Coronary artery (tissue), 2 donors: ENCODE data around the gene TMC7.

Experiments
- DNase-seq: peaks from one replicate; pipeline ENCODE4 v3.0.0-alpha.2; 2017; ENCODE audit warnings: low spot score
- H3K27ac ChIP-seq, 2 donors: fragments of 200-600 bp; sonication (generic); one replicate each; pipeline ENCODE4 v1.5.1; 2016 to 2019
- H3K4me3 ChIP-seq: fragments of 200-600 bp; sonication (generic); 2 replicates; pipeline ENCODE4 v1.5.1; 2016; ENCODE audit warnings: mild to moderate bottlenecking, moderate library complexity
- TF ChIP-seq, protein P1 (sequence below): fragments of 200-600 bp; sonication (generic); IDR thresholded peaks from one replicate; pipeline ENCODE4 v1.5.1; 2019; ENCODE audit warnings: antibody characterized with exemption

Gene TMC7

GRCh38 chr16:19003935-19004334, 20.2 kb downstream of the TMC7 start:
- Histone ChIP-seq H3K4me3 (no peak overlapping the region), H3K27ac (no peak overlapping the region)
- TF ChIP-seq, protein P1, sequence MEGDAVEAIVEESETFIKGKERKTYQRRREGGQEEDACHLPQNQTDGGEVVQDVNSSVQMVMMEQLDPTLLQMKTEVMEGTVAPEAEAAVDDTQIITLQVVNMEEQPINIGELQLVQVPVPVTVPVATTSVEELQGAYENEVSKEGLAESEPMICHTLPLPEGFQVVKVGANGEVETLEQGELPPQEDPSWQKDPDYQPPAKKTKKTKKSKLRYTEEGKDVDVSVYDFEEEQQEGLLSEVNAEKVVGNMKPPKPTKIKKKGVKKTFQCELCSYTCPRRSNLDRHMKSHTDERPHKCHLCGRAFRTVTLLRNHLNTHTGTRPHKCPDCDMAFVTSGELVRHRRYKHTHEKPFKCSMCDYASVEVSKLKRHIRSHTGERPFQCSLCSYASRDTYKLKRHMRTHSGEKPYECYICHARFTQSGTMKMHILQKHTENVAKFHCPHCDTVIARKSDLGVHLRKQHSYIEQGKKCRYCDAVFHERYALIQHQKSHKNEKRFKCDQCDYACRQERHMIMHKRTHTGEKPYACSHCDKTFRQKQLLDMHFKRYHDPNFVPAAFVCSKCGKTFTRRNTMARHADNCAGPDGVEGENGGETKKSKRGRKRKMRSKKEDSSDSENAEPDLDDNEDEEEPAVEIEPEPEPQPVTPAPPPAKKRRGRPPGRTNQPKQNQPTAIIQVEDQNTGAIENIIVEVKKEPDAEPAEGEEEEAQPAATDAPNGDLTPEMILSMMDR, result no peak
- no peak for DNase-seq

DNA sequence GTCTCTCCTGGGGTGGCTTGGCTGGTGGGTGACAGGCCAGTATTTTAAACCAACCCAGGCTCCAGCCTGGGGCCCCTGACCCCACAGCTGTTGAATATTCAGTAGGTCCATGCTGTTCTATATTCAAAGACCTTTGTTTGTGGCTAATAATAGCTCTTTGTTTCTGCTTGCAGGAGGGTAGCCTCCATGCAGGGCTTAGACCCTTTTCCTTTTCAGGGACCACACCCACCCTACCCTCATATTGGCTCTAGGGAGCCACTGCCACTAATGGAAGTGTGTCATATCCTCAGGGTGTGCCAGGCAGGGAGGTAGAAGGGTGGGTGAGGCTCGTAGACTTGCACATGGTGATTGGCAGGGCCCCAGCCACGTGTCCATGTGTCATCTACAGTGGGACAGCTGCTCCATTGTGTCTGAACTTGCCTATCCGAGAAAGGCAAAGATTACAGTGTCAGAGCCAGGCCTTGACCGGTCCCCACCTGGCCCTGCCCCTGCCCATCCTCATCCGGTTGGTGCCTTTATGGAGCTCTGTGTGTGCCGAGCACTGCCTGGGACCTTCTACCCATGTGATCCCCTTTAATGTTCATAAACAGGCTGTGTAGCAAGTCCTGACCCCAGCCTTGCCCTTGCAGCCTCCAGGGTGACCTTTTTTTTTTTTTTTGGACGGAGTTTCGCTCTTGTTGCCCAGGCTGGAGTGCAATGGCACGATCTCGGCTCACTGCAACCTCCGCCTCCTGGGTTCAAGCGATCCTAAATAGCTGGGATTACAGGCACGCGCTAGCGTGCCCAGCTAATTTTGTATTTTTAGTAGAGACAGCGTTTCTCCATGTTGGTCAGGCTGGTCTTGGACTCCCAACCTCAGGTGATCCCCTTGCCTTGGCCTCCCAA, 22.1 kb downstream of the TMC7 start:
- TF ChIP-seq, protein P1, result no peak
- DNase-seq, result no peak
- Histone ChIP-seq H3K27ac (peak overlapping the region in 1 of 2 donors; percentile 48), H3K4me3 (no peak overlapping the region)

DNA sequence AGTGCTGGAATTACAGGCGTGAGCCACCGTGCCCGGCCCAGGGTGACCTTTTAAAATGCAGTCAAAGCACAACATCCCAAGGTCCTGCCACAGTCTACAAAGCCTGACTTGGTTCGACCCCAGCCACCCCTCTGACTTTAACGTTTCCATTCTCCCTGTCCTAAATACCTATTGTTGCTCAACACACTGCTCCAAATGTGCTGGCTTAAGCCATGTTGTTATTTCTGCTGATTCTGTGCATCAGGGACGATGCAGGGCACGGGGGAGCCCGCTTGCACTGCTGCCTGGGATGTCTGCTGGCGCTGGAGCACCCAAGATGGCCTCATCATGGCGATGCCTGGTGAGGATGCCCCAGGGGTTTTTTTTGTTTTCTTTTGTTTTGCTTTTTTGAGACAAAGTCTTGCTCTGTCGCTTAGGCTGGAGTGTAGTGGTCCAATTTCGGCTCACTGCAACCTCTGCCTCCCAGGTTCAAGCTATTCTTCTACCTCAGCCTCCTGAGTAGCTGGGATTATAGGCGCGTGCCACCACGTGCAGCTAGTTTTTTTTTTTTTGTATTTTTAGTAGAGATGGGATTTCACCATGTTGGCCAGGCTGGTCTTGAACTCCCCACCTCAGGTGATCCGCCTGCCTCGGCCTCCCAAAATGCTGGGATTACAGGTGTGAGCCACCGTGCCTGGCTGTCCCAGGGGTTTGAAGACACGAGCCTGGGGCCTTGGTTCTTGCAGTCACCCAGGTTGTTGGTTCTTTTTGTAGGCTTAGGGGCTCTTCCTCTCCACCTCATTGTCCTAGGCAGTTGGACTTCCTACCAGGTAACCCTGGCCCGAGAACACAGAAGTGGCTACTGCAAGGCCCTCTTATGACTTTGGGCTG, 22.9 kb downstream of the TMC7 start:
- no peak overlapping the region for H3K4me3 ChIP-seq
- no peak overlapping the region for H3K27ac ChIP-seq
- TF ChIP-seq, protein P1, result no peak
- no peak for DNase-seq

DNA sequence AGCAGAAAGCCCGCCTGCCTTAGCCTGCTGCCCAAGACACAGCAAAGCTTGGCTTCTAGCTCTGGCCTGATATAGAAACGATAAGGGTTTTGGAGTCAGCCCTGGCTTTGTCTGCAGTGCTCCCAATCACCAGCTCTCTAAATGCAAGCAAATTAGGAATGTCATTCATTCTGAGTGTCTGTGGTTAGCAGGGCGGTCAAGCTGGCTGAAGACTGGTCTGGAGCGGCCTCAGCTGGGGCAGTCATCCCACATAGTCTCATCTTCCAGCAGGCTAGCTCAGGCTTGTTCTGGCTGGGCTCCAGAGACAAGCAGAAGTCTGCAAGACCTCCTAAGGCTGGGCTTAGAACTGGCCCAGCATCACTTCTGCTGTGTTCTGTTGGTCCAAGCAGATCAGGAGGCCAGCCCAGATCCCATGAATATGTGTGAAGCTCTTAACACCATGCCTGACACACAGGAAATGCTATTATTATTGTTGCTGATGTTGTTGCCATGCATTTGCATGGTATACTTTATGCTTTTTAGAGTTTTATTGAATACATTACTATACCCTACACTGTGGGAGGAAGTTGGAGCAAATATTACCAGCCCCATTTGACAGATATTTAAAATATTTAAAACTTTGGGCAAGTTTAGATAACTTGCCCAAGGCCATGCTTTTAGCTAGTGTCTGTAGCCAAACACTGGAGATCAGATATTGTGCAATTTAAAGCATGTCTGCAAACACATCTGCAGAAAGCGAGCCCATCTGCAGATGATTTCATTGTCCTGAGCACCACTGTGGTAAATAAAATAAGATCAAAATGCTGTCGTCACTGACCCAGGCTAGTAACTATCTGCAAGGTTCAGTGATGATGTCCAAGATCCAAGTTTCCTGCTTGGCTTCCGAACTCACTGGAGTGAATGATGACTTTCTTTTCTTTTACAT, 24.8 kb downstream of the TMC7 start:
- Histone ChIP-seq H3K4me3 (no peak overlapping the region), H3K27ac (no peak overlapping the region)
- DNase-seq, result no peak
- TF ChIP-seq, protein P1, result no peak

DNA sequence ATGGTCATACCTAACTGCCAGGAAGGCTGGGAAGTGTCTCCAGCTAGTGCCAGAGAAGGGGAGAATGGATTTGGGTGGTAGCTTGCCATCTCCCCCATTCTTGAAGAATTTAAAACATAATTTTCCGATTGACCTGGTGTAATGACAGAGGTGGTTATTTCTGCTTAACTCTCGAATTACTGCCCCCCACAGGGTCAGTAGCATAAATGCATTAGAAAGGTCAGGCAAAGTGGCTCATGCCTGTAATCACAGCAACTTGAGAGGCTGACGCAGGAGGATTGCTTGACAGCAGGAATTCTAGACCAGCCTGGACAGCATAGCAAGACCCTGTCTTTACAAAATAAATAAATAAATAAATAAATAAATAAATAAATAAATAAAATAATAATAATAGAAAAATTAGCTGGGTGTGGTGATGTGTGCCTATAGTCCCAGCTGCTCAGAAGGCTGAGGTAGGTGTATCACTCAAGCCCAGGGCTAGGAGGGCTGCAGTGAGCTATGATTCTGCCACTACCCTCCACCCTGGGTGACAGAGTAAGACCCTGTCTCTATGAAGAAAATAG, 27.5 kb downstream of the TMC7 start:
- Histone ChIP-seq H3K4me3 (no peak overlapping the region), H3K27ac (no peak overlapping the region)
- TF ChIP-seq, protein P1, result no peak
- DNase-seq, result no peak

- Histone ChIP-seq H3K4me3 (no peak overlapping the region), H3K27ac (no peak overlapping the region)
- DNase-seq, result no peak
- TF ChIP-seq, protein P1, result no peak
Measured at GRCh38 chr16:19014461-19014860, 30.7 kb downstream of the TMC7 start.
